ENCODE data around the gene NACC2. TPM values are rescaled to one million over a fixed set of nuclear protein-coding genes. Genes with fewer than 3 reads are reported as not detected.

The NACC2 gene
- total and polyA plus RNA-seq, 9 of the 15 experiments (the other 6 are each of a cell fraction or from before 2014, with no cell fraction given): 0.70 to 25.1 (median 5.6) TPM

GRCh38 chr9:136118320-136119060, 23.4 kb upstream of the NACC2 start, which contains the start of gene TMEM250 (continued):
- TF ChIP-seq SIN3A (IDR thresholded peaks at IDR 0.05; ENCODE audit: borderline replicate concordance in 2 of 2, control insufficient read depth in 1 of 2, low read depth in 2 of 2, low read length in 2 of 2): peak in 1 of 2 experiments; percentile 74; a peak in 3 of 4 replicates
- TF ChIP-seq ZNF444 (CRISPR knock-in tag; IDR thresholded peaks at IDR 0.05): no peak
- TF ChIP-seq SOX6 (IDR thresholded peaks at IDR 0.05): peak; percentile 22; the same call in 1 of the 2 replicates
- no peak for TF ChIP-seq TAF1 (IDR thresholded peaks at IDR 0.05; ENCODE audit: control insufficient read depth, extremely low read depth, insufficient read depth, low read length, severe bottlenecking)
- no peak for TF ChIP-seq PRPF4 (IDR thresholded peaks at IDR 0.05; ENCODE audit: insufficient read depth, low read depth, low read length, poor library complexity, severe bottlenecking)
- TF ChIP-seq RAD21 (CRISPR knock-in tag; conservative IDR thresholded peaks at IDR 0.05 in 1 of 2, IDR thresholded peaks at IDR 0.05 in 1 of 2): no peak
- TF ChIP-seq ZNF76 (CRISPR knock-in tag; IDR thresholded peaks at IDR 0.05; ENCODE audit: borderline replicate concordance): no peak
- no peak for TF ChIP-seq ZNF143 (CRISPR knock-in tag; IDR thresholded peaks at IDR 0.05)
- TF ChIP-seq CHD2 (IDR thresholded peaks at IDR 0.05; ENCODE audit: low read depth, low read length): no peak
- TF ChIP-seq CBX1 (IDR thresholded peaks at IDR 0.05; ENCODE audit: low read depth): no peak; the same call in none of the 2 replicates
- TF ChIP-seq SAP30 (IDR thresholded peaks at IDR 0.05; ENCODE audit: borderline replicate concordance, insufficient read depth, low read depth, low read length, poor library complexity, severe bottlenecking): peak; percentile 77
- TF ChIP-seq, protein P1, sequence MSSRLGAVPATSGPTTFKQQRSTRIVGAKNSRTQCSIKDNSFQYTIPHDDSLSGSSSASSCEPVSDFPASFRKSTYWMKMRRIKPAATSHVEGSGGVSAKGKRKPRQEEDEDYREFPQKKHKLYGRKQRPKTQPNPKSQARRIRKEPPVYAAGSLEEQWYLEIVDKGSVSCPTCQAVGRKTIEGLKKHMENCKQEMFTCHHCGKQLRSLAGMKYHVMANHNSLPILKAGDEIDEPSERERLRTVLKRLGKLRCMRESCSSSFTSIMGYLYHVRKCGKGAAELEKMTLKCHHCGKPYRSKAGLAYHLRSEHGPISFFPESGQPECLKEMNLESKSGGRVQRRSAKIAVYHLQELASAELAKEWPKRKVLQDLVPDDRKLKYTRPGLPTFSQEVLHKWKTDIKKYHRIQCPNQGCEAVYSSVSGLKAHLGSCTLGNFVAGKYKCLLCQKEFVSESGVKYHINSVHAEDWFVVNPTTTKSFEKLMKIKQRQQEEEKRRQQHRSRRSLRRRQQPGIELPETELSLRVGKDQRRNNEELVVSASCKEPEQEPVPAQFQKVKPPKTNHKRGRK (tag; IDR thresholded peaks at IDR 0.05): no peak
- TF ChIP-seq PURB (CRISPR knock-in tag; IDR thresholded peaks at IDR 0.05; ENCODE audit: low read depth): no peak
- TF ChIP-seq HDAC1 (IDR thresholded peaks at IDR 0.05): peak in 1 of 2 experiments; percentile 83; a peak in 2 of 4 replicates
- no peak for TF ChIP-seq ZBTB8A (IDR thresholded peaks at IDR 0.05; ENCODE audit: partially characterized antibody)
- TF ChIP-seq STAT5B (CRISPR knock-in tag; IDR thresholded peaks at IDR 0.05): no peak
- TF ChIP-seq SP2 (IDR thresholded peaks at IDR 0.05; ENCODE audit: extremely low read depth, low read depth, low read length, poor library complexity, severe bottlenecking): no peak
- TF ChIP-seq, protein P2, sequence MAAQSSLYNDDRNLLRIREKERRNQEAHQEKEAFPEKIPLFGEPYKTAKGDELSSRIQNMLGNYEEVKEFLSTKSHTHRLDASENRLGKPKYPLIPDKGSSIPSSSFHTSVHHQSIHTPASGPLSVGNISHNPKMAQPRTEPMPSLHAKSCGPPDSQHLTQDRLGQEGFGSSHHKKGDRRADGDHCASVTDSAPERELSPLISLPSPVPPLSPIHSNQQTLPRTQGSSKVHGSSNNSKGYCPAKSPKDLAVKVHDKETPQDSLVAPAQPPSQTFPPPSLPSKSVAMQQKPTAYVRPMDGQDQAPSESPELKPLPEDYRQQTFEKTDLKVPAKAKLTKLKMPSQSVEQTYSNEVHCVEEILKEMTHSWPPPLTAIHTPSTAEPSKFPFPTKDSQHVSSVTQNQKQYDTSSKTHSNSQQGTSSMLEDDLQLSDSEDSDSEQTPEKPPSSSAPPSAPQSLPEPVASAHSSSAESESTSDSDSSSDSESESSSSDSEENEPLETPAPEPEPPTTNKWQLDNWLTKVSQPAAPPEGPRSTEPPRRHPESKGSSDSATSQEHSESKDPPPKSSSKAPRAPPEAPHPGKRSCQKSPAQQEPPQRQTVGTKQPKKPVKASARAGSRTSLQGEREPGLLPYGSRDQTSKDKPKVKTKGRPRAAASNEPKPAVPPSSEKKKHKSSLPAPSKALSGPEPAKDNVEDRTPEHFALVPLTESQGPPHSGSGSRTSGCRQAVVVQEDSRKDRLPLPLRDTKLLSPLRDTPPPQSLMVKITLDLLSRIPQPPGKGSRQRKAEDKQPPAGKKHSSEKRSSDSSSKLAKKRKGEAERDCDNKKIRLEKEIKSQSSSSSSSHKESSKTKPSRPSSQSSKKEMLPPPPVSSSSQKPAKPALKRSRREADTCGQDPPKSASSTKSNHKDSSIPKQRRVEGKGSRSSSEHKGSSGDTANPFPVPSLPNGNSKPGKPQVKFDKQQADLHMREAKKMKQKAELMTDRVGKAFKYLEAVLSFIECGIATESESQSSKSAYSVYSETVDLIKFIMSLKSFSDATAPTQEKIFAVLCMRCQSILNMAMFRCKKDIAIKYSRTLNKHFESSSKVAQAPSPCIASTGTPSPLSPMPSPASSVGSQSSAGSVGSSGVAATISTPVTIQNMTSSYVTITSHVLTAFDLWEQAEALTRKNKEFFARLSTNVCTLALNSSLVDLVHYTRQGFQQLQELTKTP (IDR thresholded peaks at IDR 0.05; ENCODE audit: low read depth in 1 of 2, partially characterized antibody in 2 of 2): no peak

Data from K562 (cell line).